Gastroesophageal sphincter (tissue), 4 donors: ENCODE data around the gene EPHA2. TPM values are rescaled to one million over a fixed set of nuclear protein-coding genes. Genes with fewer than 3 reads are reported as not detected.

ENCODE experiments used
- ATAC-seq: fragments of 150-250 bp; one replicate; pipeline ENCODE4 v1.9.1; 2016; ENCODE audit warnings: mild to moderate bottlenecking, moderate library complexity
- H3K27ac ChIP-seq, 4 donors: fragments of 200-600 bp; sonication (generic) in 3 of 4; 1 replicate in 3 of 4; 2 replicates in 1 of 4; pipeline ENCODE4 v1.5.1; 2016 to 2019
- H3K27me3 ChIP-seq: fragments of 200-600 bp; sonication (generic); one replicate; pipeline ENCODE4 v1.5.1; 2019
- H3K36me3 ChIP-seq, 2 donors: fragments of 200-600 bp; sonication (generic); one replicate each; pipeline ENCODE4 v1.5.1; 2019; ENCODE audit warnings: control low read depth in 1 of 2
- H3K4me1 ChIP-seq, 3 donors: fragments of 200-600 bp; sonication (generic); 1 replicate in 2 of 3; 2 replicates in 1 of 3; pipeline ENCODE4 v1.5.1; 2016 to 2019; ENCODE audit warnings: control low read depth in 2 of 3
- H3K4me3 ChIP-seq, 2 donors: fragments of 200-600 bp; sonication (generic); one replicate each; pipeline ENCODE4 v1.5.1; 2019; ENCODE audit warnings: mild to moderate bottlenecking in 1 of 2, moderate library complexity in 1 of 2
- H3K9me3 ChIP-seq, 3 donors: fragments of 200-600 bp; sonication (generic); one replicate each; pipeline ENCODE4 v1.5.1; 2017 to 2019; ENCODE audit warnings: control low read depth in 2 of 3
- EP300 ChIP-seq: sonication (generic); formaldehyde crosslinking; IDR thresholded peaks from one replicate; pipeline ENCODE4 v1.6.1; 2017; ENCODE audit warnings: antibody characterized with exemption, mild to moderate bottlenecking
- POLR2A ChIP-seq, 2 donors: fragments of 450-650 bp; IDR thresholded peaks; one replicate each; pipeline ENCODE4 v1.6.1; 2017; ENCODE audit warnings: antibody characterized with exemption in 2 of 2, mild to moderate bottlenecking in 2 of 2, moderate library complexity in 1 of 2
- POLR2AphosphoS5 ChIP-seq: sonication (generic); formaldehyde crosslinking; IDR thresholded peaks from one replicate; pipeline ENCODE4 v1.6.1; 2017; ENCODE audit warnings: antibody characterized with exemption
- WGBS, 2 donors: methylation state at CpG; one replicate each; pipeline ENCODE4 v1.1.5; 2018; ENCODE audit warnings: low coverage in 1 of 2; 5-methylcytosine and 5-hydroxymethylcytosine counted together
- total RNA-seq, 4 donors: library from RNA; depleted of rRNA; stranded (reverse); fragments of >200 nt; gene quantifications; one replicate each; pipeline ENCODE4 v1.1.0, GENCODE V29; 2016
- TF ChIP-seq, protein P1 (sequence below), 4 experiments: fragments of 200-600 bp in 2 of 4; fragments of 450-650 bp in 2 of 4; sonication (generic) in 1 of 4; IDR thresholded peaks; one replicate each; pipeline ENCODE4 v1.5.1; 2017 to 2019; ENCODE audit warnings: antibody characterized with exemption in 4 of 4, mild to moderate bottlenecking in 2 of 4, moderate library complexity in 2 of 4

The EPHA2 gene
- total RNA-seq, 4 donors from 2014 or later = 8.9 to 16.1 (median 12.4) TPM

DNA sequence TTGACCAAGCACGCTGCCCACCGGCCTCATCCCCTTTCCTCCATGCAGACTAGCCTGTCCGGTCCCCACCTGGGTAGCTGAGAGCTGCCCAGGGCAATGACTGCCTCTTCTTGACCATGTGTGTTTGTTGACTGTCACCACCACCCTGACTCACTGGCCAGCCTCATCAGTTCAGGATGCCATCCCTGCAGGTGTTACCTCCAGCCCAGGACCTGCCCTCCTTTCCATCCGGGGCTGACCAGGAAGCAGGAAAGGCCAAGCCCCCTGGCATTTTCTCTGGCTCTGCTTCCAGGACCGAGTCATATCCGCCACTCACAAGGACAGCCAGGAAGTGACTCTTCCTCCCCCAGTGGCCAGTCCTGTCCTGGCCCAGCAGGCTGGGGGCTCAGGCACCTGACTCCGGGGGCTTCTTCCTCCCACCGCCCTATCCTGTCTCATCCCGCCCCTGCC, 17.1 kb downstream of the EPHA2 start:
- no peaks in the 10 kb centered on the region for H3K9me3 ChIP-seq
- H3K4me3 ChIP-seq = no peak overlapping the region
- WGBS, 2 donors = 65 to 72% methylated on average over 2 to 4 of the region's 9 CpGs
- no peaks in the 10 kb centered on the region for H3K27me3 ChIP-seq
- peaks cover 0 to 48% of the 10 kb centered on the region in 2 donors for H3K36me3 ChIP-seq
- ATAC-seq = peak; percentile 23
- H3K27ac ChIP-seq = peak overlapping the region in 3 of 4 donors; percentile 6 to 49 (median 7)
- peaks cover 0 to 24% (median 7%) of the 10 kb centered on the region in 3 donors for H3K4me1 ChIP-seq
- TF ChIP-seq POLR2AphosphoS5 = peak; percentile 13
- no peak for TF ChIP-seq EP300

DNA sequence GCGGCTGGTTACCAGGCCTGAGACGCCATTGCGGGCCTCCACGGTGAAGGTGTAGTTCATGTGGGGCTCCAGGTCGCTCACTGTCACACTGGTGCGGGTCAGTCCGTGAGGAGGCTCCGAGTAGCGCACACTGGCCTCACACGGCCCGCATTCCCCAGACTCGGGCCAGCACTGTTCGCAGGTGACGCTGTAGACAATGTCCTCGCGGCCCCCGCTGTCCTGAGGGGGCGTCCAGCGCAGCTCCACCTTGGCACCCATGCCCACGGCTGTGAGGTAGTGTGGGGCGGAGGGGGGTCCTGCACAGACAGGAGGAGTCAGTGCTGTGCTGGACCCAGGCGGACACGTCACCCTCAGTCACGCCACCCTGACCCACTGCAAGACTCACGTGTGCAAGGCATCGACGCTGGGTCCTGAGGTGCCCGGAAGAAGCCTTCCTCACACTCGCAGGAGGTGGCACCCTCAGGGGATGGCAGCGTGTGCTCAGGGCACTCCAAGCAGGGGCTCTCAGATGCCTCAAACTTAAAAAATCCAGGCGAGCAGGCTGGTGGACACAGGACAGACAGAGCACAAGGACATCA, 17.9 kb downstream of the EPHA2 start:
- no peaks in the 10 kb centered on the region for H3K9me3 ChIP-seq
- 100% methylated on average over 2 of the region's 31 CpGs; no CpG with 5 or more reads in 1 of the 2 donors for WGBS, 2 donors
- ATAC-seq = no peak
- peaks cover 0 to 18% (median 7%) of the 10 kb centered on the region in 3 donors for H3K4me1 ChIP-seq
- H3K27ac ChIP-seq = no peak overlapping the region
- H3K4me3 ChIP-seq = no peak overlapping the region
- TF ChIP-seq POLR2A (IDR thresholded peaks at IDR 0.05) (no peak), EP300 (no peak), POLR2AphosphoS5 (no peak)
- TF ChIP-seq, protein P1, sequence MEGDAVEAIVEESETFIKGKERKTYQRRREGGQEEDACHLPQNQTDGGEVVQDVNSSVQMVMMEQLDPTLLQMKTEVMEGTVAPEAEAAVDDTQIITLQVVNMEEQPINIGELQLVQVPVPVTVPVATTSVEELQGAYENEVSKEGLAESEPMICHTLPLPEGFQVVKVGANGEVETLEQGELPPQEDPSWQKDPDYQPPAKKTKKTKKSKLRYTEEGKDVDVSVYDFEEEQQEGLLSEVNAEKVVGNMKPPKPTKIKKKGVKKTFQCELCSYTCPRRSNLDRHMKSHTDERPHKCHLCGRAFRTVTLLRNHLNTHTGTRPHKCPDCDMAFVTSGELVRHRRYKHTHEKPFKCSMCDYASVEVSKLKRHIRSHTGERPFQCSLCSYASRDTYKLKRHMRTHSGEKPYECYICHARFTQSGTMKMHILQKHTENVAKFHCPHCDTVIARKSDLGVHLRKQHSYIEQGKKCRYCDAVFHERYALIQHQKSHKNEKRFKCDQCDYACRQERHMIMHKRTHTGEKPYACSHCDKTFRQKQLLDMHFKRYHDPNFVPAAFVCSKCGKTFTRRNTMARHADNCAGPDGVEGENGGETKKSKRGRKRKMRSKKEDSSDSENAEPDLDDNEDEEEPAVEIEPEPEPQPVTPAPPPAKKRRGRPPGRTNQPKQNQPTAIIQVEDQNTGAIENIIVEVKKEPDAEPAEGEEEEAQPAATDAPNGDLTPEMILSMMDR (IDR thresholded peaks at IDR 0.05) = no peak
- H3K27me3 ChIP-seq = no peaks in the 10 kb centered on the region
- peaks cover 0 to 51% of the 10 kb centered on the region in 2 donors for H3K36me3 ChIP-seq

DNA sequence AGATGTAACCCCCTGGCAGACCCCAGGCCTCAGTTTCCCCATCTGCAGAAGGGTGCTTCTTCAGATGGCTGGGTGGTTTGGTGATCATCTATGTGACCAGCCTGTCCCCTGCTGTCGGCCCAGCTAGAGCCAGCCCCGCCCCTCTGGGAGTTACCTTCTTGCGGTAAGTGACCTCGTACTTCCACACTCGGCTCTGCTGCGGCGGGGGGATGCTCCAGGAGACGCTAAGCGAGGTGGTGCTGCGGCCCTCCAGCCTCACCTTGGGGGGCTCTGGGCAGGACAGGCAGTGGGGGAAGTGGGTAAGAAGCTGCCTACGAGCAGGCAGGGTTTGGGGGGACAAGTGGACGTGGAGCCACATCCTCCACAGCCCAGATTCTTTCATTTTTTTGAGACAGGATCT, 20.4 kb downstream of the EPHA2 start:
- H3K4me1 ChIP-seq = no peaks in the 10 kb centered on the region
- TF ChIP-seq POLR2A (IDR thresholded peaks at IDR 0.05) (no peak), EP300 (no peak), POLR2AphosphoS5 (no peak)
- TF ChIP-seq, protein P1 (IDR thresholded peaks at IDR 0.05) = no peak
- no peaks in the 10 kb centered on the region for H3K27me3 ChIP-seq
- H3K36me3 ChIP-seq = peaks cover 0 to 74% of the 10 kb centered on the region in 2 donors
- H3K27ac ChIP-seq = no peak overlapping the region
- ATAC-seq = no peak
- H3K9me3 ChIP-seq = no peaks in the 10 kb centered on the region
- H3K4me3 ChIP-seq = no peak overlapping the region
- WGBS, 2 donors = 100% methylated on average over 2 of the region's 12 CpGs; no CpG with 5 or more reads in 1 of the 2 donors

DNA sequence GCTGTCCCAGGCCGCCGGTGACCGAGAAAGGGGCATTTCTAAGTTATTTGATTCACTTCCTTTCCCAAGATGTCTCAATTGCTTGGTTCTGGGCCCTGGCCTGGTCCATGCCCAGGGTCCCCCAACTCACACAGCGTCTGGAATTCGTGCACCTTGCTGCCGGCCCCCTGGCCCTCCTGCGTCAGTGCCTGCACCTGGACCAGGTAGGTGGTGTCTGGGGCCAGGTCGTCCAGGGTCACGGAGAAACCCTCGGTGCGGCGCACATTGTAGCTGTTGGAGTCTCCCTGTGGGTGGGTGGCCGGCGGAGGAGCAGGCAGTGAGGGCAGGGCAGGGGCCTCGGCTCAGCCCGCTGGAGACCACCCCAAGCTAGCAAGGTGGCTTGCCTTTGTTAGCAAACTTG, 21.0 kb downstream of the EPHA2 start:
- H3K4me3 ChIP-seq = no peak overlapping the region
- TF ChIP-seq POLR2AphosphoS5 = no peak
- TF ChIP-seq, protein P1 (IDR thresholded peaks at IDR 0.05) = no peak
- no peak for TF ChIP-seq EP300
- TF ChIP-seq POLR2A (IDR thresholded peaks at IDR 0.05) = no peak
- ATAC-seq = no peak
- no peak overlapping the region for H3K27ac ChIP-seq
- no peaks in the 10 kb centered on the region for H3K4me1 ChIP-seq
- H3K9me3 ChIP-seq = no peaks in the 10 kb centered on the region
- peaks cover 0 to 80% of the 10 kb centered on the region in 2 donors for H3K36me3 ChIP-seq
- no peaks in the 10 kb centered on the region for H3K27me3 ChIP-seq
- 94 to 100% methylated on average over 3 to 6 of the region's 16 CpGs for WGBS, 2 donors

DNA sequence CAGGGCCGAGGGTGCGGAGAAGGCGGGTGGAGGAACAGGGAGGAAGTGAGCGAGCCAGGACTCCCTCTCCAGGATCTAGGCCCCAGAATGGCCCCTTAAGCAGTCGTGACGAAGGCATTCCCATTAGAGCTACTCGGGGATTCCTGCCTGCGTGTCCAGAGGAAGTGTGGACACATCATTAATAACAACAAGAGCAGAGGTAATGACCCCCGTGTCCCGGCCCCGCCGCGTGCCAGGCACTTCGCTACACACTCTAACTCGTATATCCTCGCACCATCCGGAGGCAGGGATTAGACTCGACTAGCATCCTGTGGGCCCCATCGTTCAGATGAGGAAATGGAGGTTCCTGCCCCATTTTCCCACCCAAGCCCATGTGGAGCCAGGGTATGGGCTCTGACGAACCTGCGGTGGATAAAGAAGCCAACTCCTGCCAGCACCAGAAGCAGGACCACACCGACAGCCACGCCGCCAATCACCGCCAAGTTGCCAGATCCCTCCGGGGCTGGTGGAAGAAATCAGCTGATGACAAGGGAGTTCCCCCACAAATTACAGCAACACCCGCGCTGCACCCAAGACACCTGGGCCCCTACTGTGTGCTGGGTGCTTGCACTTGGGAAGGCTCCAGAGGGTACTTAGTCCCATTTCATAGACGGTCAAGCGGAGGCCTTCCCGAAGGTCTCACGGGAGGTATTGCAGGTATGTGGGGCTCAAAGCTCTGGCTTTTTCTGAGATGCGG, 21.6 kb downstream of the EPHA2 start:
- no peak overlapping the region for H3K27ac ChIP-seq

More for the DNA sequence above, 21.6 kb downstream of the EPHA2 start:
- H3K36me3 ChIP-seq = peaks cover 0 to 87% of the 10 kb centered on the region in 2 donors
- H3K4me1 ChIP-seq = no peaks in the 10 kb centered on the region
- TF ChIP-seq EP300 = no peak
- no peaks in the 10 kb centered on the region for H3K9me3 ChIP-seq
- no peaks in the 10 kb centered on the region for H3K27me3 ChIP-seq
- no peak for ATAC-seq
- no peak overlapping the region for H3K4me3 ChIP-seq
- 84 to 100% methylated on average over 1 to 5 of the region's 33 CpGs for WGBS, 2 donors
